ENCODE measurements around the gene TOX3. TPM values are rescaled to one million over a fixed set of nuclear protein-coding genes. Genes with fewer than 3 reads are reported as not detected.

TOX3 gene
- total and polyA plus RNA-seq, 10 of the 15 experiments (the other 5 are each of a cell fraction or from before 2014, with no cell fraction given), result not detected

DNA sequence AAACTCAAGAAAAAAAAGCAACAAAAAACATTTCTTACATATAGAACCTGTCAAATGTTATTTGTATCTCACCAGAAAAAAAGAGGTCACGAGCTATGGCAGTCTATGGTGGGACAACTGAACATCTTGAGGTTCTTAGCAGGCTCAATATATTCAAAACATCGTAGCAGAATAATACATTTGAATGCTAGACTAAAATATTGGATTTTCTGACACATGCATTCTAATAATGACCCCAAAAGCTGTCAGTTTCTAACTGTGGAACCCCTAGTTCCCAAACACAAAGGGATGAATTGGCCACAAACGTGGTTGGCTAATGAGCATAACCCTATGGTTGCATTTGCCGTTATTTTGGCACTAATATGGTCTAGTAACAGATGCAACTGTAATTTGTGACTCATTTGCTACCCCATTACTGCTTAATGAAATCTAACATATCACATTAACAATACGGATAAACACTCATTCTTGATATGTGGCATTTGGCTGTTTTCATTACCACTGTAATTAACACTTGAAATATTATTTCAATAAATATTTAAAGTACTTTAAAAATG, 81.2 kb downstream of the TOX3 start:
- no peaks in the 10 kb centered on the region for H3K9me3 ChIP-seq (replicated peaks; ENCODE audit: control insufficient read depth, insufficient read depth, low read length)
- H2AFZ ChIP-seq (ENCODE audit: control insufficient read depth, low read depth, low read length), result no peak overlapping the region
- ChIA-PET RAD21 (ENCODE audit: unreplicated experiment) (no interaction called here), SMC1A (ENCODE audit: uncharacterized antibody, unreplicated experiment) (no interaction called here), CTCF (interaction anchor here (0.8 kb wide), 2 partner anchors 14 to 22 kb away, joined by 3 read pairs; no protein-coding TSS in a partner anchor), POLR2A (interaction anchor here (0.7 kb wide), 2 partner anchors 16 to 296 kb away, joined by 6 to 7 read pairs; no protein-coding TSS in a partner anchor)
- no peak for DNase-seq (ENCODE audit: low read depth, low spot score)
- no peak overlapping the region for H3K9ac ChIP-seq (ENCODE audit: control insufficient read depth, insufficient read depth, low read length)
- no peak for ATAC-seq
- in situ Hi-C loops (cut with MboI), result no loop called here
- no peak overlapping the region for H3K27ac ChIP-seq (ENCODE audit: control insufficient read depth, insufficient read depth)
- no peak for FAIRE-seq
- H4K20me1 ChIP-seq (ENCODE audit: control insufficient read depth, insufficient read depth), result no peaks in the 10 kb centered on the region
- TF ChIP-seq ZNF24 (IDR thresholded peaks at IDR 0.05), result no peak
- TF ChIP-seq BMI1 (IDR thresholded peaks at IDR 0.05; ENCODE audit: borderline replicate concordance), result no peak
- no peak for TF ChIP-seq POLR2A (IDR thresholded peaks at IDR 0.05; ENCODE audit: low read depth, low read length)
- no peak for TF ChIP-seq NFIC (IDR thresholded peaks at IDR 0.05; ENCODE audit: low read depth, low read length)
- no peak for TF ChIP-seq CTCF (IDR thresholded peaks at IDR 0.05 in 2 of 3, conservative IDR thresholded peaks at IDR 0.05 in 1 of 3; ENCODE audit: control insufficient read depth in 2 of 3, extremely low read depth in 1 of 3, insufficient read depth in 1 of 3, low read depth in 3 of 3, low read length in 3 of 3)
- TF ChIP-seq JUNB (IDR thresholded peaks at IDR 0.05), result no peak
- TF ChIP-seq, protein P1, sequence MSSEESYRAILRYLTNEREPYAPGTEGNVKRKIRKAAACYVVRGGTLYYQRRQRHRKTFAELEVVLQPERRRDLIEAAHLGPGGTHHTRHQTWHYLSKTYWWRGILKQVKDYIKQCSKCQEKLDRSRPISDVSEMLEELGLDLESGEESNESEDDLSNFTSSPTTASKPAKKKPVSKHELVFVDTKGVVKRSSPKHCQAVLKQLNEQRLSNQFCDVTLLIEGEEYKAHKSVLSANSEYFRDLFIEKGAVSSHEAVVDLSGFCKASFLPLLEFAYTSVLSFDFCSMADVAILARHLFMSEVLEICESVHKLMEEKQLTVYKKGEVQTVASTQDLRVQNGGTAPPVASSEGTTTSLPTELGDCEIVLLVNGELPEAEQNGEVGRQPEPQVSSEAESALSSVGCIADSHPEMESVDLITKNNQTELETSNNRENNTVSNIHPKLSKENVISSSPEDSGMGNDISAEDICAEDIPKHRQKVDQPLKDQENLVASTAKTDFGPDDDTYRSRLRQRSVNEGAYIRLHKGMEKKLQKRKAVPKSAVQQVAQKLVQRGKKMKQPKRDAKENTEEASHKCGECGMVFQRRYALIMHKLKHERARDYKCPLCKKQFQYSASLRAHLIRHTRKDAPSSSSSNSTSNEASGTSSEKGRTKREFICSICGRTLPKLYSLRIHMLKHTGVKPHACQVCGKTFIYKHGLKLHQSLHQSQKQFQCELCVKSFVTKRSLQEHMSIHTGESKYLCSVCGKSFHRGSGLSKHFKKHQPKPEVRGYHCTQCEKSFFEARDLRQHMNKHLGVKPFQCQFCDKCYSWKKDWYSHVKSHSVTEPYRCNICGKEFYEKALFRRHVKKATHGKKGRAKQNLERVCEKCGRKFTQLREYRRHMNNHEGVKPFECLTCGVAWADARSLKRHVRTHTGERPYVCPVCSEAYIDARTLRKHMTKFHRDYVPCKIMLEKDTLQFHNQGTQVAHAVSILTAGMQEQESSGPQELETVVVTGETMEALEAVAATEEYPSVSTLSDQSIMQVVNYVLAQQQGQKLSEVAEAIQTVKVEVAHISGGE (CRISPR knock-in tag; IDR thresholded peaks at IDR 0.05), result no peak
- TF ChIP-seq KDM1A (IDR thresholded peaks at IDR 0.05; ENCODE audit: borderline replicate concordance), result no peak
- TF ChIP-seq RAD21 (IDR thresholded peaks at IDR 0.05; ENCODE audit: insufficient read depth, low read depth, low read length), result no peak
- no peak for TF ChIP-seq CBFB (IDR thresholded peaks at IDR 0.05; ENCODE audit: low read depth)
- TF ChIP-seq POLR2AphosphoS5 (IDR thresholded peaks at IDR 0.05; ENCODE audit: low read length), result no peak
- TF ChIP-seq ZSCAN29 (IDR thresholded peaks at IDR 0.05), result no peak
- no peak for TF ChIP-seq KAT2A (conservative IDR thresholded peaks at IDR 0.05; ENCODE audit: control insufficient read depth, low read depth, low read length)
- no peak for TF ChIP-seq TBL1XR1 (IDR thresholded peaks at IDR 0.05; ENCODE audit: low read depth, low read length)
- no peak overlapping the region for H3K4me2 ChIP-seq (ENCODE audit: control insufficient read depth, insufficient read depth)
- no peaks in the 10 kb centered on the region for H3K27me3 ChIP-seq (replicated peaks in 1 of 2; ENCODE audit: control insufficient read depth in 2 of 2, insufficient read depth in 2 of 2, low read length in 1 of 2)
- no peaks in the 10 kb centered on the region for H3K79me2 ChIP-seq (ENCODE audit: control insufficient read depth, insufficient read depth, low read length)
- intact Hi-C loops (cut with micrococcal nuclease; ENCODE audit: unreplicated experiment), result no loop called here
- H3K4me1 ChIP-seq (ENCODE audit: control insufficient read depth, insufficient read depth, low read length), result no peaks in the 10 kb centered on the region
- BruUV-seq (replicated peaks), result no TSS peak
- H3K4me3 ChIP-seq, result no peak overlapping the region
- no peaks in the 10 kb centered on the region for H3K36me3 ChIP-seq (ENCODE audit: control insufficient read depth in 2 of 2, insufficient read depth in 2 of 2, low read length in 1 of 2)
- WGBS (ENCODE audit: insufficient coverage, insufficient replicate concordance, low lambda C conversion rate, missing lambda C conversion rate), result 17% methylated on average over 5 of the region's 5 CpGs
